PC-3 (cell line): ENCODE measurements around the gene SPON2. TPM values are rescaled to one million over a fixed set of nuclear protein-coding genes. Genes with fewer than 3 reads are reported as not detected.

Experiments
- ATAC-seq: fragments of 200-7000 bp; cut with Tn5 transposase; 2 replicates; pipeline ENCODE4 v1.9.1; 2020; ENCODE audit warnings: mild to moderate bottlenecking, moderate library complexity
- BruUV-seq: library from RNA; stranded (reverse); fragments of 400-500 nt; replicated peaks from 2 replicates; lab custom pipeline; 2021; lab: Mats Ljungman, UMichigan
- CTCF ChIA-PET: fragments of 300-600 bp; sonication (Branson Sonifier 250); formaldehyde crosslinking; loops from one replicate; lab custom pipeline; 2022; ENCODE audit warnings: antibody characterized with exemption; lab: Charles Lee
- POLR2A ChIA-PET: fragments of 300-600 bp; sonication (Branson Sonifier 250); formaldehyde crosslinking; loops from one replicate; lab custom pipeline; 2022; ENCODE audit warnings: antibody characterized with exemption; ENCODE audit not compliant: unreplicated experiment; lab: Charles Lee
- DNase-seq: peaks from one replicate; pipeline ENCODE4 v3.0.0-alpha.2; 2015
- H2AFZ ChIP-seq: fragments of 300-600 bp; sonication (generic); 2 replicates; pipeline ENCODE4 v1.6.0; 2016; ENCODE audit warnings: antibody characterized with exemption, low read length
- H3F3A ChIP-seq: fragments of 300-600 bp; sonication (generic); one replicate; pipeline ENCODE4 v1.6.0; 2017; ENCODE audit warnings: antibody characterized with exemption, low read length, control low read depth, mild to moderate bottlenecking; ENCODE audit not compliant: unreplicated experiment
- H3K27ac ChIP-seq: fragments of 300-600 bp; sonication (generic); 2 replicates; pipeline ENCODE4 v1.5.1; 2016; ENCODE audit warnings: mild to moderate bottlenecking, low read length
- H3K27me3 ChIP-seq: fragments of 300-600 bp; sonication (generic); 2 replicates; pipeline ENCODE4 v1.6.1; 2016; ENCODE audit warnings: low read length, mixed read lengths
- H3K36me3 ChIP-seq: fragments of 300-600 bp; sonication (generic); 2 replicates; pipeline ENCODE4 v1.6.1; 2016; ENCODE audit warnings: low read depth, mixed run types, low read length, mixed read lengths
- H3K4me1 ChIP-seq: fragments of 300-600 bp; sonication (generic); 2 replicates; pipeline ENCODE4 v1.5.1; 2016; ENCODE audit warnings: low read length; ENCODE audit not compliant: insufficient read depth
- H3K4me2 ChIP-seq: fragments of 300-600 bp; sonication (generic); 2 replicates; pipeline ENCODE4 v1.6.0; 2016; ENCODE audit warnings: low read length
- H3K4me3 ChIP-seq: fragments of 300-600 bp; sonication (generic); 2 replicates; pipeline ENCODE4 v1.5.1; 2016; ENCODE audit warnings: mild to moderate bottlenecking, low read length, mixed read lengths
- H3K79me2 ChIP-seq: fragments of 300-600 bp; sonication (generic); 2 replicates; pipeline ENCODE4 v1.6.1; 2017; ENCODE audit warnings: low read length, mixed read lengths
- H3K9ac ChIP-seq: fragments of 300-600 bp; sonication (generic); 2 replicates; pipeline ENCODE4 v1.6.0; 2016; ENCODE audit warnings: mild to moderate bottlenecking, low read length
- H3K9me2 ChIP-seq: fragments of 300-600 bp; sonication (generic); replicated peaks from 2 replicates; pipeline ENCODE4 v1.6.1; 2016; ENCODE audit warnings: mixed run types, low read length, mixed read lengths
- H3K9me3 ChIP-seq: fragments of 300-600 bp; sonication (generic); 2 replicates; pipeline ENCODE4 v1.6.1; 2016; ENCODE audit warnings: low read length, mixed read lengths
- H4K20me1 ChIP-seq: fragments of 300-600 bp; sonication (generic); 2 replicates; pipeline ENCODE4 v1.6.1; 2016; ENCODE audit warnings: low read length, mixed read lengths
- EZH2 ChIP-seq: fragments of 300-600 bp; sonication (generic); IDR thresholded peaks from one replicate; pipeline ENCODE4 v1.6.1; 2017; ENCODE audit warnings: antibody characterized with exemption, mild to moderate bottlenecking, low read length; ENCODE audit not compliant: unreplicated experiment
- EZH2phosphoT487 ChIP-seq: fragments of 300-600 bp; sonication (generic); IDR thresholded peaks from 2 replicates; pipeline ENCODE4 v1.6.1; 2018; ENCODE audit warnings: mild to moderate bottlenecking, antibody characterized with exemption, low read length, borderline replicate concordance
- intact Hi-C: fragments of 100-400 bp; cut with micrococcal nuclease; formaldehyde crosslinking; loops from 2 replicates; pipeline ENCODE4 v1.9.0; 2023
- total RNA-seq: library from RNA; depleted of rRNA; stranded (reverse); fragments of >200 nt; gene quantifications from 2 replicates; pipeline ENCODE4 v1.2.3, GENCODE V29; 2014
- TF ChIP-seq, protein P1 (sequence below): fragments of 300-600 bp; sonication (generic); conservative IDR thresholded peaks from 2 replicates; pipeline ENCODE4 v1.5.1; 2017; ENCODE audit warnings: antibody characterized with exemption, low read depth, mild to moderate bottlenecking, low read length

The SPON2 gene
- total RNA-seq, 1 experiment from 2014 or later, result 0.80 TPM

DNA sequence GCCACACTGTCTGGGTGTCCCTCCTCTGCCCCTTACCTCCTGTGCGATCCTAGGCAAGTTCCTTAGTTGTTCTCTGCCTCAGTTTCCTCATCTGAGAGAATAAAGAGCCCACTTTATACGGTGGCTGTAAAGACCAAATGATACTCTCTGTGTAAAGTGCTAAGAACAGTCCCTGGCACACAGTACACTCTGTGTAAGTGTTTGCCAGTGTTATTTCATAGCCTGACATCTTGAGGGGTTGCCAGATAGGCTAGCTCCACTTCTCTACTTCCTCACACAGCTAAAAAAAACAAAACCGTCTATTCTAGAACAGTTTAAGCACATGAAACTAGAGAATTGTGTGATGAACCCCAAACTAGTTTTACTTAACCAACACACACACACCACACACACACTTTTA lies 17.1 kb downstream of the SPON2 start:
- intact Hi-C loops, result no loop called here

DNA sequence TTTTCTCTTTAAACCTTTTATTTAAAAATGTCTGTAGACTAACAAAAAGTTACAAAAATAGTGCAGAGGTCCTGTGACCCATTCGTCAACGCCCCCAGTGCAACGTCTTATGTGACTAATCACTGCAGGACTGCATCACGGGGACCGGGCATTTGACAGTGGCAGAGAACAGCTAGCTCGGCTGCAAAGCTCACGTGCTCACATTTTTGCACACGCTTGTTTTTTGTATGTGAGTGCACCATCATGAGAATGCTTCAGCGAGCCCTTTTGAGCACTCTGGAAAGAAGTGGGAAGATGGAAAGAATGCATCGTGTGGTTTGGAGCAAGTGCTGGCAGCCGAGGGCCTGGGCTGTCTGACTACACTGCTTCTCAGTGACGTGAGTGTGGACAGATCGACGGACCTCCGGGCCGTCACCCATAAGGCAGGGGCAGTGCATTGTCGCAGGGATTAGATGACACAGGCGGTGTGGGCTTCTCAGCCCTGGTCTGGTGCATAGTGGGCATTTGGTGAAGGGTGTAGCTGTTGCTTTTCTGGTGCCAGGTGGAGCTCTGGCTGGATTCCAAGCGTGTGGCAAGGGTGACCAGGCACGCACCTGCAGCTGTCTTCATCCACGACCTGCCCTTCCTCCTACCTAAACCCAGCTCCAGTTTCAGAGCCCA lies 17.7 kb downstream of the SPON2 start:
- POLR2A ChIA-PET, result no interaction called here

More for the DNA sequence above, 17.1 kb downstream of the SPON2 start:
- Histone ChIP-seq H3K27me3 (peaks cover 5% of the 10 kb centered on the region), H3K79me2 (no peaks in the 10 kb centered on the region), H3K4me3 (no peak overlapping the region), H2AFZ (no peak overlapping the region), H4K20me1 (no peaks in the 10 kb centered on the region), H3K4me2 (no peak overlapping the region), H3F3A (no peaks in the 10 kb centered on the region), H3K9me3 (no peaks in the 10 kb centered on the region), H3K4me1 (peaks cover 14% of the 10 kb centered on the region), H3K9ac (no peak overlapping the region), H3K27ac (no peak overlapping the region), H3K36me3 (no peaks in the 10 kb centered on the region), H3K9me2 (no peaks in the 10 kb centered on the region)
- ATAC-seq, result no peak
- no peak for DNase-seq
- no TSS peak for BruUV-seq
- TF ChIP-seq, protein P1, sequence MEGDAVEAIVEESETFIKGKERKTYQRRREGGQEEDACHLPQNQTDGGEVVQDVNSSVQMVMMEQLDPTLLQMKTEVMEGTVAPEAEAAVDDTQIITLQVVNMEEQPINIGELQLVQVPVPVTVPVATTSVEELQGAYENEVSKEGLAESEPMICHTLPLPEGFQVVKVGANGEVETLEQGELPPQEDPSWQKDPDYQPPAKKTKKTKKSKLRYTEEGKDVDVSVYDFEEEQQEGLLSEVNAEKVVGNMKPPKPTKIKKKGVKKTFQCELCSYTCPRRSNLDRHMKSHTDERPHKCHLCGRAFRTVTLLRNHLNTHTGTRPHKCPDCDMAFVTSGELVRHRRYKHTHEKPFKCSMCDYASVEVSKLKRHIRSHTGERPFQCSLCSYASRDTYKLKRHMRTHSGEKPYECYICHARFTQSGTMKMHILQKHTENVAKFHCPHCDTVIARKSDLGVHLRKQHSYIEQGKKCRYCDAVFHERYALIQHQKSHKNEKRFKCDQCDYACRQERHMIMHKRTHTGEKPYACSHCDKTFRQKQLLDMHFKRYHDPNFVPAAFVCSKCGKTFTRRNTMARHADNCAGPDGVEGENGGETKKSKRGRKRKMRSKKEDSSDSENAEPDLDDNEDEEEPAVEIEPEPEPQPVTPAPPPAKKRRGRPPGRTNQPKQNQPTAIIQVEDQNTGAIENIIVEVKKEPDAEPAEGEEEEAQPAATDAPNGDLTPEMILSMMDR, result no peak
- POLR2A ChIA-PET, result no interaction called here
- CTCF ChIA-PET, result no interaction called here

DNA sequence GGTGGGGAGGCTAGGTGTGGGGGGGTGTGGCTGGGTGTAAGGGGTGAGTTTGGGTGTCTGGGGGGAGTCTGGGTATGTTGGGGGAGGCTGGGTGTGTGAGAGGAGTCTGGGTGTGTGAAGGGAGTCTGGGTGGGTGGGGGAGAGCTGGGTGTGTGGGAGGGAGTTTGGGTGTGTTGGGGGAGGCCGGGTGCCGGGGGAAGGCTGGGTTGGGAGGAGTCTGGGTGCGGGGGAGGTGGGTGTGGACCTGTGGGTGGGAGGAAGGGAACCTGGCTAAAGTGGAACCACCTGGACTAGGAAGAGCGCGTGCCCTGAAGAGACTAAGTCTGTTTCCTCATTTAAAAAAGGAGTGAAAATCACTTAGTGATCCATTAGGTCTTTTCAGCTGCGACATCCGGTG lies 18.3 kb downstream of the SPON2 start:
- TF ChIP-seq EZH2 (no peak), EZH2phosphoT487 (no peak)
- TF ChIP-seq, protein P1, result no peak
- ATAC-seq (no peak), DNase-seq (no peak)
- BruUV-seq, result no TSS peak
- intact Hi-C loops, result no loop called here
- POLR2A ChIA-PET, result no interaction called here
- no peaks in the 10 kb centered on the region for H3K9me3 ChIP-seq
- no peak overlapping the region for H3K9ac ChIP-seq
- H2AFZ ChIP-seq, result no peak overlapping the region
- peaks cover 5% of the 10 kb centered on the region for H3K27me3 ChIP-seq
- H3K27ac ChIP-seq, result no peak overlapping the region
- H3K79me2 ChIP-seq, result no peaks in the 10 kb centered on the region
- no peaks in the 10 kb centered on the region for H3K9me2 ChIP-seq
- no peak overlapping the region for H3K4me2 ChIP-seq
- H3F3A ChIP-seq, result no peaks in the 10 kb centered on the region
- peaks cover 14% of the 10 kb centered on the region for H3K4me1 ChIP-seq
- H4K20me1 ChIP-seq, result no peaks in the 10 kb centered on the region
- no peak overlapping the region for H3K4me3 ChIP-seq
- no peaks in the 10 kb centered on the region for H3K36me3 ChIP-seq
- CTCF ChIA-PET, result interaction anchor here (0.6 kb wide), 1 partner anchor 8 kb away, joined by 5 read pairs; no protein-coding TSS in a partner anchor

More for the DNA sequence above, 17.7 kb downstream of the SPON2 start:
- CTCF ChIA-PET, result interaction anchor here (0.6 kb wide), 1 partner anchor 8 kb away, joined by 5 read pairs; no protein-coding TSS in a partner anchor
- Histone ChIP-seq H3F3A (no peaks in the 10 kb centered on the region), H2AFZ (no peak overlapping the region), H4K20me1 (no peaks in the 10 kb centered on the region), H3K27ac (no peak overlapping the region), H3K4me3 (no peak overlapping the region), H3K4me2 (no peak overlapping the region), H3K79me2 (no peaks in the 10 kb centered on the region), H3K9me2 (no peaks in the 10 kb centered on the region), H3K4me1 (peaks cover 14% of the 10 kb centered on the region), H3K9ac (no peak overlapping the region), H3K36me3 (no peaks in the 10 kb centered on the region), H3K27me3 (peaks cover 5% of the 10 kb centered on the region), H3K9me3 (no peaks in the 10 kb centered on the region)
- intact Hi-C loops, result no loop called here
- BruUV-seq, result no TSS peak
- TF ChIP-seq, protein P1, result no peak
- TF ChIP-seq EZH2 (no peak), EZH2phosphoT487 (no peak)
- ATAC-seq (no peak), DNase-seq (no peak)
